Calu3 (cell line): ENCODE measurements around the gene TMEM222. TPM values are rescaled to one million over a fixed set of nuclear protein-coding genes. Genes with fewer than 3 reads are reported as not detected.

Source experiments
- BruUV-seq: library from RNA; stranded (reverse); fragments of 400-500 nt; replicated peaks from 2 replicates; lab custom pipeline; 2021; lab: Mats Ljungman, UMichigan
- CTCF ChIA-PET: fragments of 300-600 bp; sonication (Branson Sonifier 250); formaldehyde crosslinking; loops from one replicate; lab custom pipeline; 2022; ENCODE audit warnings: antibody characterized with exemption; lab: Charles Lee
- DNase-seq: peaks from one replicate; pipeline ENCODE4 v3.0.0; 2022
- H3K27ac Mint-ChIP-seq: one replicate; pipeline ENCODE4 v1.8.0; 2022; ENCODE audit warnings: mixed read lengths; ENCODE audit not compliant: unreplicated experiment
- H3K27me3 Mint-ChIP-seq: one replicate; pipeline ENCODE4 v1.8.0; 2022; ENCODE audit warnings: mixed read lengths; ENCODE audit not compliant: unreplicated experiment
- H3K36me3 Mint-ChIP-seq: one replicate; pipeline ENCODE4 v1.8.0; 2022; ENCODE audit warnings: mild to moderate bottlenecking, moderate library complexity, mixed read lengths; ENCODE audit not compliant: insufficient read depth, unreplicated experiment
- H3K4me1 Mint-ChIP-seq: one replicate; pipeline ENCODE4 v1.8.0; 2022; ENCODE audit warnings: mild to moderate bottlenecking, low read depth, mixed read lengths; ENCODE audit not compliant: unreplicated experiment
- H3K4me3 Mint-ChIP-seq: one replicate; pipeline ENCODE4 v1.8.0; 2022; ENCODE audit warnings: mild to moderate bottlenecking, low read depth, moderate library complexity, mixed read lengths; ENCODE audit not compliant: unreplicated experiment
- H3K9me3 Mint-ChIP-seq: one replicate; pipeline ENCODE4 v1.8.0; 2022; ENCODE audit warnings: low read depth, mixed read lengths; ENCODE audit not compliant: unreplicated experiment
- intact Hi-C: fragments of 100-400 bp; cut with micrococcal nuclease; formaldehyde crosslinking; loops from one replicate; pipeline ENCODE4 v1.10.0; 2022; ENCODE audit not compliant: unreplicated experiment
- total RNA-seq: library from RNA; stranded (reverse); gene quantifications from 2 replicates; pipeline ENCODE4 v1.2.3, GENCODE V29; 2022
- TF ChIP-seq, protein P1 (sequence below): fragments of 200-600 bp; IDR thresholded peaks from one replicate; pipeline ENCODE4 v1.8.0; 2022; ENCODE audit warnings: antibody characterized with exemption; ENCODE audit not compliant: unreplicated experiment

The TMEM222 gene
- total RNA-seq, 1 experiment from 2014 or later: 30.4 TPM

DNA sequence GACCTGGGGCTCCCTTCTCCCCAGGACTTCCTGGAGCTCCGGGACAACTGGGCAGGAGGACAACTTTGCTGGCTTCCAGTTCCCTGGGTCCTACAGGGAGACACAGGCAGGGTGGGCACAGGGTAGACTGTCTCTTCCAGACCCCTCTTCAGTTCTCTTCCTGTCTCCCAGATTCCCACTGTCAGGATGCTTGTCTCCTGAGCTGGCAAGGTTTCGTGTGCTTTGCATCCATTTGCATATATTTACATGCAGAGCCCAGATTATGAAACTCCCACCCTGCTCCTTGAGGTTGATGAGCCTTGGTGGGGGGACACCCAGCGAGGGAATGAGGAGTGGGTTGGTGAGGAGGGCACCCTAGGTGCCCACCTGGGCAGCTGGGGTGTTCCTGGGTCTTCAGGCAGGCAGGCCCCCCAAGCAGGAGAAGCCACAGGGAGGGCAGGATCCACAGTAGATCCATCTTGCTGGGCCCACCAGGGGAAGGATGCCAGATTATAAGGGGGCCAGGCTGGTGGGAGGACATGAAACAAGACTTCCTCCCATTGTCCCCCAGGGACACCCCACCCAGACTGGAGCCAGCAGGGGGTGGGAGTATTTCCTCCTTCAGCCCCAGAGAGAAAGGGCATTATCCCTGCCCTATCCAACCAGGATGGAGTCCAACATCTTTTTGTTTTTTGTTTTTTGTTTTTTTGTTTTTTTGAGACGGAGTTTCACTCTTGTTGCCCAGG is 52.6 kb downstream of the TMEM222 start, which contains the start of gene FCN3:
Gene FCN3, minus strand, starts transcription at position 463 of the 725 bp plus-strand sequence. Its CDS starts 6 bp downstream, at position 457.
- peaks cover 12% of the 10 kb centered on the region for H3K27me3 Mint-ChIP-seq
- TF ChIP-seq, protein P1, sequence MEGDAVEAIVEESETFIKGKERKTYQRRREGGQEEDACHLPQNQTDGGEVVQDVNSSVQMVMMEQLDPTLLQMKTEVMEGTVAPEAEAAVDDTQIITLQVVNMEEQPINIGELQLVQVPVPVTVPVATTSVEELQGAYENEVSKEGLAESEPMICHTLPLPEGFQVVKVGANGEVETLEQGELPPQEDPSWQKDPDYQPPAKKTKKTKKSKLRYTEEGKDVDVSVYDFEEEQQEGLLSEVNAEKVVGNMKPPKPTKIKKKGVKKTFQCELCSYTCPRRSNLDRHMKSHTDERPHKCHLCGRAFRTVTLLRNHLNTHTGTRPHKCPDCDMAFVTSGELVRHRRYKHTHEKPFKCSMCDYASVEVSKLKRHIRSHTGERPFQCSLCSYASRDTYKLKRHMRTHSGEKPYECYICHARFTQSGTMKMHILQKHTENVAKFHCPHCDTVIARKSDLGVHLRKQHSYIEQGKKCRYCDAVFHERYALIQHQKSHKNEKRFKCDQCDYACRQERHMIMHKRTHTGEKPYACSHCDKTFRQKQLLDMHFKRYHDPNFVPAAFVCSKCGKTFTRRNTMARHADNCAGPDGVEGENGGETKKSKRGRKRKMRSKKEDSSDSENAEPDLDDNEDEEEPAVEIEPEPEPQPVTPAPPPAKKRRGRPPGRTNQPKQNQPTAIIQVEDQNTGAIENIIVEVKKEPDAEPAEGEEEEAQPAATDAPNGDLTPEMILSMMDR: no peak
- no peaks in the 10 kb centered on the region for H3K9me3 Mint-ChIP-seq
- H3K36me3 Mint-ChIP-seq: no peaks in the 10 kb centered on the region
- H3K27ac Mint-ChIP-seq: no peak within 1 kb of the TSS
- DNase-seq: no peak
- CTCF ChIA-PET: no interaction called here
- no TSS peak for BruUV-seq
- intact Hi-C loops: no loop called here
- no peaks in the 10 kb centered on the region for H3K4me1 Mint-ChIP-seq
- H3K4me3 Mint-ChIP-seq: no peak within 1 kb of the TSS

DNA sequence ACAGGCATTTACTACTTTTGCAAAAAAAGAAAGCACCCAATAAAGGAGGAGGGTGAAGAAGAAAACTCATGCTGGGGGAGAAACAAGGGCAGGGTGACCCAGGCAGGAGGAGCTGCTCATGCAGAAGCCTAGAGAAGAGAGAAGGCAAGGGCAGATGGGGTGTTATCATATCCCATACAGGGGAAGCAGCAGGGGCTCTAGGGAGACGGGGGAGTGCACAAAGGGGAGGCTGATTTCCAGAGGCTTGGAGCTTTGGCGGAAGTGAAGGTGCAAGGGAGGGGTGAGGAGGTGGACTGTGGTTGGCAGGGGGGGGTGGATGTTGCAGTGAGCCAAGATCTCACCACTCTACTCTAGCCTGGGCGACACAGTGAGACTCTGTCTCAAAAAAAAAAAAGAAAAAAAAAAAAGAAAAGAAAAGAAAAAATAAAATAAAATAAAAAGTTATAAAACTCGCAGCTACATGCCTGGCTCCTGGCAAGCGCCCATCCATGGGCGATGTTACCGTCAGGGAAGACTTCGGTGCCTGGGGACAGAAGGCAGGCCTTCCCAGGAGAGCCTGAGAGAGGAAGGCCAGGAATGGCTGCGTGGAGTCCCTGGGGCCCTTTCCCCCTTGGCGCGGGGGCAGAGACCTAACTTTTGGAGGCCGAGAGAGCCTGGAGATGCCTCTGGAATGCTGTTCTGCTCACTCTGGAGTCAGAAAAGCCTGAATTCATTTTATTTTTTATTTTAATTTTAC is 56.0 kb downstream of the TMEM222 start:
- BruUV-seq: no TSS peak
- no peak overlapping the region for H3K4me3 Mint-ChIP-seq
- peaks cover 35% of the 10 kb centered on the region for H3K27me3 Mint-ChIP-seq
- no peaks in the 10 kb centered on the region for H3K9me3 Mint-ChIP-seq
- intact Hi-C loops: no loop called here
- no peak overlapping the region for H3K27ac Mint-ChIP-seq
- DNase-seq: no peak
- H3K4me1 Mint-ChIP-seq: no peaks in the 10 kb centered on the region
- H3K36me3 Mint-ChIP-seq: no peaks in the 10 kb centered on the region
- TF ChIP-seq, protein P1: no peak
- CTCF ChIA-PET: no interaction called here

DNA sequence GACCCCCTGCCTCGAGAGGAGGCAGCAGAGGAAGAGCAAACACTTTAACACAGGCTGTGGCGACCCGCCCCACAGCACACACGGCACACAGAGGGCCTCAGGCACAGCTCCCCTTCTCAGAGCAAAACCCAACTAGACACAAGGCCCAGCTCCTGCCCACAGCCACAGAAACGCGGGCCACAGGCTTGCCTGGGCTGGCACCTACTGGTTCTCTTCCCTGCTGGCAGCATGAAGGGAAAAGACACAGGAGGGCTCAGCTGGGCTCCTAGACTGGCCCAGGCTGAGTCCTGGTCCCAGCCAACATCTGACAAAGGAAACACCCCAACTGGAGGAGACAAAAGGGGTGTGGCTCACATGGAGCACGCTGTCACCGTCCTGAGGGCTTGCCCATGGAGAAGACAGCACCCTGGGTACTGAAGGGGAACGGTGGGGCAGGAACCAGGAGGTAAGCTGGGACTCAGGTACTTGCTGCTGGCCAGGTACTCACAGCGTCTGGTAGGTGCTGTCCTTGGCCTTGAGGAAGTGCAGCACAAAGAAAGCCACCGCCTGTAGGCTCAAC is 57.7 kb downstream of the TMEM222 start:
- Mint-ChIP-seq H3K4me1 (no peaks in the 10 kb centered on the region), H3K36me3 (no peaks in the 10 kb centered on the region), H3K27ac (no peak overlapping the region), H3K9me3 (no peaks in the 10 kb centered on the region), H3K4me3 (no peak overlapping the region), H3K27me3 (peaks cover 35% of the 10 kb centered on the region)
- CTCF ChIA-PET: no interaction called here
- TF ChIP-seq, protein P1: no peak
- BruUV-seq: no TSS peak
- intact Hi-C loops: no loop called here
- no peak for DNase-seq

DNA sequence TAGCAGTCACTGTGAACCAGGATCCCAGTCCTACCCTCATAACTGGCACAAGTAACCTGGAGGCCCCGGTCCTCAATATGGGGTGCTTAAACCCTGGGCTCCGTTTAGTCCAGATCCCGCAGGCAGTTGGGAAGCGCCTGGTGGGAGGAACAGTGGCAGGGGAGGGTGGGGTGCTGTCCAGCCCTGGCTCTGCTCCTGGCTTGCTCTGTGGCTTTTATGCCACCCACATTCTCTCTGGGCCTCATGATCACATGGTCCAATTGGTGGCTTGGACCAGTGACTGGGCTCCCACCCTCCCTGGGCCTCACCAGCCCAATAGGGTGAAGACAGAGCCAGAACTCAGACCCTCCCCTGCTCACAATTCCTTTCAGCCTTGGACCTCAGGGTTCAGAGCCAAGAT is 58.3 kb downstream of the TMEM222 start:
- TF ChIP-seq, protein P1: no peak
- Mint-ChIP-seq H3K9me3 (no peaks in the 10 kb centered on the region), H3K27ac (no peak overlapping the region), H3K27me3 (peaks cover 30% of the 10 kb centered on the region), H3K4me1 (no peaks in the 10 kb centered on the region), H3K36me3 (no peaks in the 10 kb centered on the region), H3K4me3 (no peak overlapping the region)
- CTCF ChIA-PET: no interaction called here
- no peak for DNase-seq
- no TSS peak for BruUV-seq
- intact Hi-C loops: no loop called here
